Measurements from ENCODE around the gene SASH1. TPM values are rescaled to one million over a fixed set of nuclear protein-coding genes. Genes with fewer than 3 reads are reported as not detected.

The SASH1 gene
- total RNA-seq, 1 donor from 2014 or later = 10.6 TPM

- H3K4me3 ChIP-seq (ENCODE audit: low read depth, low read length) = no peak overlapping the region
- DNase-seq (ENCODE audit: low read depth) = no peak
- no peak for TF ChIP-seq CTCF (conservative IDR thresholded peaks at IDR 0.05; ENCODE audit: low read depth, low read length)
These were observed 230.2 kb downstream of the SASH1 start for GRCh38 chr6:148572676-148573335.

- no peak overlapping the region for H3K4me3 ChIP-seq (ENCODE audit: low read depth, low read length)
- TF ChIP-seq CTCF (conservative IDR thresholded peaks at IDR 0.05; ENCODE audit: low read depth, low read length) = no peak
- DNase-seq (ENCODE audit: low read depth) = no peak
These were observed 231.3 kb downstream of the SASH1 start for GRCh38 chr6:148573922-148574321.

- DNase-seq (ENCODE audit: low read depth) = no peak
- peak; percentile 95 for TF ChIP-seq CTCF (conservative IDR thresholded peaks at IDR 0.05; ENCODE audit: low read depth, low read length)
- H3K4me3 ChIP-seq (ENCODE audit: low read depth, low read length) = no peak overlapping the region
These were observed 235.2 kb downstream of the SASH1 start for GRCh38 chr6:148577687-148578488.

DNA sequence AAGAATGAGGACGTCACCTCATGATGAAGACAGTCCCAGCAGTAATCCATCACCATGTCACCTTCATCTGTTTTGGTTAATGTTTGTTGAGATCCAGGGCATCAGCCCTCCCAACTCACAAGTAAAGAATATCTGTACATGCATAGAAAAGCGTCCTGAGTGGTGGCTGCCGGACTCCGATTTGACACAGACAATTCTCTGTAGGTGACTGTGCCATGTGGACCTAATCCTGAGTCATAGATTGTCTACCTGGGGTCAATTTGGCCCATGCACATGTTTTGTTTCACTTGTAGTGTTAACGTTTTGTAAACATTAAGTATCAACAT is 235.8 kb downstream of the SASH1 start:
- no peak overlapping the region for H3K4me3 ChIP-seq (ENCODE audit: low read depth, low read length)
- DNase-seq (ENCODE audit: low read depth) = no peak
- TF ChIP-seq CTCF (conservative IDR thresholded peaks at IDR 0.05; ENCODE audit: low read depth, low read length) = no peak

- TF ChIP-seq CTCF (conservative IDR thresholded peaks at IDR 0.05; ENCODE audit: low read depth, low read length) = no peak
- no peak overlapping the region for H3K4me3 ChIP-seq (ENCODE audit: low read depth, low read length)
- no peak for DNase-seq (ENCODE audit: low read depth)
These were observed 236.4 kb downstream of the SASH1 start for GRCh38 chr6:148578837-148579565.

GRCh38 chr6:148580442-148580841 is 237.8 kb downstream of the SASH1 start:
- H3K4me3 ChIP-seq (ENCODE audit: low read depth, low read length) = no peak overlapping the region
- no peak for TF ChIP-seq CTCF (conservative IDR thresholded peaks at IDR 0.05; ENCODE audit: low read depth, low read length)
- no peak for DNase-seq (ENCODE audit: low read depth)
